Measurements from ENCODE around the gene GSTK1.

GSTK1 gene

GRCh38 chr7:143255564-143255963 lies 7.7 kb upstream of the GSTK1 start:
- Histone ChIP-seq H3K27ac (ENCODE audit: extremely low read depth, low read depth, low read length) (no peak overlapping the region), H3K4me3 (ENCODE audit: low read depth, low read length) (no peak overlapping the region), H3K36me3 (ENCODE audit: control insufficient read depth in 2 of 2, insufficient read depth in 1 of 2, low read length in 2 of 2) (no peaks in the 10 kb centered on the region), H3K4me1 (ENCODE audit: control insufficient read depth, insufficient read depth, low read length) (no peaks in the 10 kb centered on the region), H3K9me3 (ENCODE audit: control insufficient read depth, insufficient read depth, low read depth, low read length) (no peaks in the 10 kb centered on the region)
- CTCF ChIA-PET, result interaction anchor here (0.6 to 5.3 kb wide), 5 partner anchors 15 to 383 kb away, joined by 3 to 56 read pairs (median 4); no protein-coding TSS in a partner anchor
- POLR2A ChIA-PET, result no interaction called here
- no peak for TF ChIP-seq ZNF837 (tag by site-specific recombination; IDR thresholded peaks at IDR 0.05)
- TF ChIP-seq ZFHX2 (tag by site-specific recombination; conservative IDR thresholded peaks at IDR 0.05), result 0 out of 2 replicates have a peak, but pooled peaks have one; percentile 19
- TF ChIP-seq ZNF398 (tag by site-specific recombination; IDR thresholded peaks at IDR 0.05), result no peak
- peak; percentile 36; the same call in 1 of the 2 replicates for TF ChIP-seq BCL6B (tag by site-specific recombination; IDR thresholded peaks at IDR 0.05)
- TF ChIP-seq HIC1 (tag by site-specific recombination; IDR thresholded peaks at IDR 0.05), result no peak

GRCh38 chr7:143256325-143256724 lies 6.9 kb upstream of the GSTK1 start:
- TF ChIP-seq MZF1 (tag by site-specific recombination; IDR thresholded peaks at IDR 0.05; ENCODE audit: borderline replicate concordance) (no peak), ZBTB21 (tag by site-specific recombination; IDR thresholded peaks at IDR 0.05) (no peak), ZNF302 (tag by site-specific recombination; IDR thresholded peaks at IDR 0.05; ENCODE audit: low read depth) (no peak), KLF16 (tag by site-specific recombination; IDR thresholded peaks at IDR 0.05) (no peak), ZNF18 (tag by site-specific recombination; IDR thresholded peaks at IDR 0.05) (no peak), ZNF274 (IDR thresholded peaks at IDR 0.05; ENCODE audit: low read length) (no peak), ZNF274 (tag by site-specific recombination; IDR thresholded peaks at IDR 0.05; ENCODE audit: borderline replicate concordance) (no peak), ZNF10 (tag by site-specific recombination; IDR thresholded peaks at IDR 0.05) (no peak), ZNF549 (tag by site-specific recombination; IDR thresholded peaks at IDR 0.05) (no peak), ZNF416 (tag by site-specific recombination; IDR thresholded peaks at IDR 0.05) (no peak), ZNF138 (tag by site-specific recombination; IDR thresholded peaks at IDR 0.05; ENCODE audit: borderline replicate concordance) (no peak), PBX3 (CRISPR knock-in tag; IDR thresholded peaks at IDR 0.05) (no peak), ZNF785 (tag by site-specific recombination; IDR thresholded peaks at IDR 0.05) (no peak), ZBTB1 (tag by site-specific recombination; IDR thresholded peaks at IDR 0.05) (no peak), YY2 (tag by site-specific recombination; IDR thresholded peaks at IDR 0.05) (no peak), ZNF174 (tag by site-specific recombination; IDR thresholded peaks at IDR 0.05) (no peak), SCRT1 (tag by site-specific recombination; IDR thresholded peaks at IDR 0.05; ENCODE audit: borderline replicate concordance) (no peak)
- H3K4me1 ChIP-seq (ENCODE audit: control insufficient read depth, insufficient read depth, low read length), result no peaks in the 10 kb centered on the region
- POLR2A ChIA-PET, result no interaction called here
- no peaks in the 10 kb centered on the region for H3K36me3 ChIP-seq (ENCODE audit: control insufficient read depth in 2 of 2, insufficient read depth in 1 of 2, low read length in 2 of 2)
- no peak overlapping the region for H3K27ac ChIP-seq (ENCODE audit: extremely low read depth, low read depth, low read length)
- CTCF ChIA-PET, result interaction anchor here (0.6 to 5.3 kb wide), 3 partner anchors 16 to 50 kb away, joined by 4 to 56 read pairs (median 4); no protein-coding TSS in a partner anchor
- no peak overlapping the region for H3K4me3 ChIP-seq (ENCODE audit: low read depth, low read length)
- no peaks in the 10 kb centered on the region for H3K9me3 ChIP-seq (ENCODE audit: control insufficient read depth, insufficient read depth, low read depth, low read length)

All from HEK293 (cell line).